HG03066 (cell line): ENCODE measurements around the gene MBP.

ENCODE experiments used
- ATAC-seq: cut with Tn5 transposase; IDR thresholded peaks from one replicate; pipeline ENCODE4 v1.9.1; 2021; ENCODE audit warnings: low read depth; ENCODE audit not compliant: unreplicated experiment

Gene MBP

GRCh38 chr18:77116201-77117080, 16.1 kb downstream of the MBP start:
- ATAC-seq, result no peak

- ATAC-seq, result no peak
Observed at GRCh38 chr18:77115192-77115953, 17.2 kb downstream of the MBP start.

- peak; percentile 92 for ATAC-seq
Observed at GRCh38 chr18:77114415-77115191, 18.0 kb downstream of the MBP start.

- ATAC-seq, result no peak
Observed at GRCh38 chr18:77114152-77114414, 18.5 kb downstream of the MBP start.

- no peak for ATAC-seq
Observed at GRCh38 chr18:77113361-77114151, 19.0 kb downstream of the MBP start.

- no peak for ATAC-seq
Observed at GRCh38 chr18:77112747-77113092, 19.9 kb downstream of the MBP start.

GRCh38 chr18:77111951-77112746, 20.4 kb downstream of the MBP start:
- ATAC-seq, result no peak

- ATAC-seq, result no peak
Observed at GRCh38 chr18:77111449-77111848, 21.1 kb downstream of the MBP start.

- ATAC-seq, result no peak
Observed at GRCh38 chr18:77110936-77111335, 21.6 kb downstream of the MBP start.

- ATAC-seq, result no peak
Observed at GRCh38 chr18:77110400-77110799, 22.2 kb downstream of the MBP start.

- no peak for ATAC-seq
Observed at GRCh38 chr18:77109648-77110019, 22.9 kb downstream of the MBP start.

GRCh38 chr18:77108821-77109647, 23.5 kb downstream of the MBP start:
- ATAC-seq, result no peak

GRCh38 chr18:77108001-77108692, 24.4 kb downstream of the MBP start:
- ATAC-seq, result peak; percentile 58

- ATAC-seq, result no peak
Observed at GRCh38 chr18:77107292-77107691, 25.3 kb downstream of the MBP start.

GRCh38 chr18:77106331-77106730, 26.3 kb downstream of the MBP start:
- no peak for ATAC-seq

- ATAC-seq, result no peak
Observed at GRCh38 chr18:77105680-77106079, 26.9 kb downstream of the MBP start.

GRCh38 chr18:77105028-77105427, 27.6 kb downstream of the MBP start:
- ATAC-seq, result no peak

- no peak for ATAC-seq
Observed at GRCh38 chr18:77103991-77104531, 28.5 kb downstream of the MBP start.
